NB4 (cell line): Measurements from ENCODE around the gene GALNT12.

Experiments used
- DNase-seq: peaks from one replicate; pipeline ENCODE4 v3.0.0; 2010; ENCODE audit warnings: low read depth
- H3K4me3 ChIP-seq: one replicate; pipeline ENCODE4 v1.5.1; 2011; ENCODE audit warnings: mild to moderate bottlenecking, low read depth, low read length, moderate library complexity
- CTCF ChIP-seq: IDR thresholded peaks from one replicate; pipeline ENCODE4 v1.5.1; 2012; ENCODE audit warnings: low read depth, low read length
- MAX ChIP-seq: IDR thresholded peaks from 2 replicates; pipeline ENCODE4 v1.6.1; 2011; ENCODE audit warnings: low read depth, low read length
- MYC ChIP-seq: IDR thresholded peaks from 2 replicates; pipeline ENCODE4 v1.6.1; 2011; ENCODE audit warnings: low read depth, low read length
- POLR2A ChIP-seq: IDR thresholded peaks from 2 replicates; pipeline ENCODE4 v1.6.1; 2011; ENCODE audit warnings: mild to moderate bottlenecking; ENCODE audit not compliant: insufficient read length; ENCODE audit errors: extremely low read depth

GALNT12 gene

GRCh38 chr9:98899408-98900056 is 92.1 kb downstream of the GALNT12 start:
- DNase-seq = peak; percentile 25
- no peak for TF ChIP-seq MYC
- TF ChIP-seq MAX = no peak
- TF ChIP-seq POLR2A = no peak
- TF ChIP-seq CTCF = no peak
- H3K4me3 ChIP-seq = no peak overlapping the region
